ENCODE measurements around the gene PRRX2.

Gene PRRX2

DNA sequence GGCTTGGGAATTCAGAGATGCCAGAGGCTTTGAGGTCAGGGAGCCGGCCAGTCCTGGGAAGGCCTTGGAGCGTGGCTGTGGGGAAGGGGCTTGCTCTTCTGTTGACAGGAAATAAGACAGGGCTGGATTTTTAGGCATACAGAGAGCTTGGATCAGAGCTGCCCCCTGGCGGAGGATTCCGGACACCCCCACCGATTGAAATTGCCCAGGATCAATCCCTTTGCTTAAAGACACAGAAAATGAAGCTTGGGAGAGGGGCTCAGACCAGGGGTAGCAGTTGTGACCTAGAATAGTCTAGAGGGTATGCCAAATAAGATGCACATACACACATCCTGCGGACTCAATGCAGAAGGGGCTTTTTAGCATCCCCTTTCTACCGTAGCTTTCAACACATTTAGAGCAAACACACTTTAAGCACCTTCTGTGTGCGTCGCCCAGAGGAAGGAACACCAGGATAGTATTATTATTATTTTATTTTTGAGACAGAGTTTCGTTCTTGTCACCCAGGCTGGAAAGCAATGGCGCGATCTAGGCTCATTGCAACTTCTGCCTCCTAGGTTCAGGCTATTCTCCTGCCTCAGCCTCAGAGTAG, 41.2 kb upstream of the PRRX2 start:
- no peak overlapping the region for H2BK15ac ChIP-seq (replicated peaks; ENCODE audit: low read depth)

GRCh38 chr9:129624947-129625346, 40.5 kb upstream of the PRRX2 start:
- Histone ChIP-seq H2BK5ac (ENCODE audit: low read length) (no peak overlapping the region), H3K27ac (ENCODE audit: low read depth, low read length) (no peak overlapping the region), H4K8ac (ENCODE audit: low read depth, low read length) (no peak overlapping the region), H3K56ac (ENCODE audit: low read length) (no peak overlapping the region), H3K27me3 (ENCODE audit: insufficient read depth, low read length, poor library complexity) (peaks cover 5% of the 10 kb centered on the region), H2BK15ac (replicated peaks; ENCODE audit: low read depth) (no peak overlapping the region), H3K79me1 (ENCODE audit: low read length) (peaks cover 17% of the 10 kb centered on the region), H3K4me1 (ENCODE audit: control insufficient read depth, low read depth, low read length) (peaks cover 6% of the 10 kb centered on the region), H2AK5ac (ENCODE audit: low read length) (no peak overlapping the region), H4K5ac (ENCODE audit: low read length) (no peak overlapping the region), H3K4me3 (ENCODE audit: low read length) (no peak overlapping the region), H3K4me2 (ENCODE audit: low read length) (no peak overlapping the region), H3K18ac (ENCODE audit: low read length) (no peak overlapping the region), H3K9ac (ENCODE audit: low read length) (no peak overlapping the region), H3K23ac (ENCODE audit: low read length) (no peak overlapping the region), H3K36me3 (ENCODE audit: control insufficient read depth, insufficient read depth, low read length) (no peaks in the 10 kb centered on the region), H3K79me2 (ENCODE audit: control insufficient read depth, insufficient read depth, low read length) (peaks cover 39% of the 10 kb centered on the region), H2BK120ac (ENCODE audit: low read depth, low read length) (no peak overlapping the region), H3K4ac (ENCODE audit: low read depth, low read length) (no peak overlapping the region)
- DNase-seq, result no peak
- WGBS (ENCODE audit: extremely low coverage, insufficient coverage, low lambda C conversion rate), result no CpG with 5 or more reads among the region's 9 CpGs

More for the DNA sequence above, 41.2 kb upstream of the PRRX2 start:
- H3K18ac ChIP-seq (ENCODE audit: low read length), result no peak overlapping the region
- no peak overlapping the region for H4K5ac ChIP-seq (ENCODE audit: low read length)
- peaks cover 6% of the 10 kb centered on the region for H3K4me1 ChIP-seq (ENCODE audit: control insufficient read depth, low read depth, low read length)
- peaks cover 15% of the 10 kb centered on the region for H3K79me1 ChIP-seq (ENCODE audit: low read length)
- no peak overlapping the region for H4K8ac ChIP-seq (ENCODE audit: low read depth, low read length)
- H3K4ac ChIP-seq (ENCODE audit: low read depth, low read length), result no peak overlapping the region
- no peak overlapping the region for H2BK5ac ChIP-seq (ENCODE audit: low read length)
- H3K56ac ChIP-seq (ENCODE audit: low read length), result no peak overlapping the region
- DNase-seq, result peak; percentile 84
- no peak overlapping the region for H3K27ac ChIP-seq (ENCODE audit: low read depth, low read length)
- H3K36me3 ChIP-seq (ENCODE audit: control insufficient read depth, insufficient read depth, low read length), result no peaks in the 10 kb centered on the region
- no peak overlapping the region for H3K23ac ChIP-seq (ENCODE audit: low read length)
- no CpG with 5 or more reads among the region's 12 CpGs for WGBS (ENCODE audit: extremely low coverage, insufficient coverage, low lambda C conversion rate)
- H3K27me3 ChIP-seq (ENCODE audit: insufficient read depth, low read length, poor library complexity), result peaks cover 5% of the 10 kb centered on the region
- no peak overlapping the region for H2AK5ac ChIP-seq (ENCODE audit: low read length)
- H3K79me2 ChIP-seq (ENCODE audit: control insufficient read depth, insufficient read depth, low read length), result peaks cover 32% of the 10 kb centered on the region
- H3K4me3 ChIP-seq (ENCODE audit: low read length), result no peak overlapping the region
- H2BK120ac ChIP-seq (ENCODE audit: low read depth, low read length), result no peak overlapping the region
- H3K4me2 ChIP-seq (ENCODE audit: low read length), result no peak overlapping the region
- no peak overlapping the region for H3K9ac ChIP-seq (ENCODE audit: low read length)

- Histone ChIP-seq H3K9ac (ENCODE audit: low read length) (peak within 1 kb of the TSS; percentile 95), H4K8ac (ENCODE audit: low read depth, low read length) (no peak within 1 kb of the TSS), H3K79me1 (ENCODE audit: low read length) (peaks cover 25% of the 10 kb centered on the region), H3K23ac (ENCODE audit: low read length) (peak within 1 kb of the TSS; percentile 29), H3K36me3 (ENCODE audit: control insufficient read depth, insufficient read depth, low read length) (no peaks in the 10 kb centered on the region), H2BK120ac (ENCODE audit: low read depth, low read length) (no peak within 1 kb of the TSS), H3K4me2 (ENCODE audit: low read length) (peak within 1 kb of the TSS; percentile 66), H2BK15ac (replicated peaks; ENCODE audit: low read depth) (no peak within 1 kb of the TSS), H3K27me3 (ENCODE audit: insufficient read depth, low read length, poor library complexity) (no peaks in the 10 kb centered on the region), H3K4me3 (ENCODE audit: low read length) (peak within 1 kb of the TSS; percentile 84), H3K27ac (ENCODE audit: low read depth, low read length) (peak within 1 kb of the TSS; percentile 6), H3K4me1 (ENCODE audit: control insufficient read depth, low read depth, low read length) (peaks cover 11% of the 10 kb centered on the region), H3K56ac (ENCODE audit: low read length) (peak within 1 kb of the TSS; percentile 95), H2BK5ac (ENCODE audit: low read length) (peak within 1 kb of the TSS; percentile 90), H3K79me2 (ENCODE audit: control insufficient read depth, insufficient read depth, low read length) (peaks cover 51% of the 10 kb centered on the region), H4K5ac (ENCODE audit: low read length) (no peak within 1 kb of the TSS), H3K18ac (ENCODE audit: low read length) (peak within 1 kb of the TSS; percentile 83), H3K4ac (ENCODE audit: low read depth, low read length) (no peak within 1 kb of the TSS), H2AK5ac (ENCODE audit: low read length) (peak within 1 kb of the TSS; percentile 6)
- peak; percentile 85 for DNase-seq
- WGBS (ENCODE audit: extremely low coverage, insufficient coverage, low lambda C conversion rate), result no CpG with 5 or more reads among the region's 55 CpGs
Observed at GRCh38 chr9:129626079-129626624, 39.3 kb upstream of the PRRX2 start, which contains the start of gene NTMT1. Gene NTMT1 (plus strand): TSS chr9:129626163. CDS start chr9:129632704, 6,541 bp downstream.

GRCh38 chr9:129626625-129627284, 38.7 kb upstream of the PRRX2 start:
- Histone ChIP-seq H3K27ac (ENCODE audit: low read depth, low read length) (peak overlapping the region; percentile 6), H3K56ac (ENCODE audit: low read length) (peak overlapping the region; percentile 95), H4K8ac (ENCODE audit: low read depth, low read length) (no peak overlapping the region), H2AK5ac (ENCODE audit: low read length) (peak overlapping the region; percentile 6), H3K4ac (ENCODE audit: low read depth, low read length) (no peak overlapping the region), H3K79me1 (ENCODE audit: low read length) (peaks cover 26% of the 10 kb centered on the region), H3K27me3 (ENCODE audit: insufficient read depth, low read length, poor library complexity) (no peaks in the 10 kb centered on the region), H3K36me3 (ENCODE audit: control insufficient read depth, insufficient read depth, low read length) (no peaks in the 10 kb centered on the region), H3K4me1 (ENCODE audit: control insufficient read depth, low read depth, low read length) (peaks cover 11% of the 10 kb centered on the region), H3K4me3 (ENCODE audit: low read length) (peak overlapping the region; percentile 84), H3K9ac (ENCODE audit: low read length) (peak overlapping the region; percentile 95), H3K18ac (ENCODE audit: low read length) (peak overlapping the region; percentile 83), H3K23ac (ENCODE audit: low read length) (no peak overlapping the region), H3K79me2 (ENCODE audit: control insufficient read depth, insufficient read depth, low read length) (peaks cover 57% of the 10 kb centered on the region), H4K5ac (ENCODE audit: low read length) (no peak overlapping the region), H2BK120ac (ENCODE audit: low read depth, low read length) (no peak overlapping the region), H2BK5ac (ENCODE audit: low read length) (no peak overlapping the region), H2BK15ac (replicated peaks; ENCODE audit: low read depth) (no peak overlapping the region), H3K4me2 (ENCODE audit: low read length) (peak overlapping the region; percentile 66)
- DNase-seq, result peak; percentile 77
- no CpG with 5 or more reads among the region's 20 CpGs for WGBS (ENCODE audit: extremely low coverage, insufficient coverage, low lambda C conversion rate)

DNA sequence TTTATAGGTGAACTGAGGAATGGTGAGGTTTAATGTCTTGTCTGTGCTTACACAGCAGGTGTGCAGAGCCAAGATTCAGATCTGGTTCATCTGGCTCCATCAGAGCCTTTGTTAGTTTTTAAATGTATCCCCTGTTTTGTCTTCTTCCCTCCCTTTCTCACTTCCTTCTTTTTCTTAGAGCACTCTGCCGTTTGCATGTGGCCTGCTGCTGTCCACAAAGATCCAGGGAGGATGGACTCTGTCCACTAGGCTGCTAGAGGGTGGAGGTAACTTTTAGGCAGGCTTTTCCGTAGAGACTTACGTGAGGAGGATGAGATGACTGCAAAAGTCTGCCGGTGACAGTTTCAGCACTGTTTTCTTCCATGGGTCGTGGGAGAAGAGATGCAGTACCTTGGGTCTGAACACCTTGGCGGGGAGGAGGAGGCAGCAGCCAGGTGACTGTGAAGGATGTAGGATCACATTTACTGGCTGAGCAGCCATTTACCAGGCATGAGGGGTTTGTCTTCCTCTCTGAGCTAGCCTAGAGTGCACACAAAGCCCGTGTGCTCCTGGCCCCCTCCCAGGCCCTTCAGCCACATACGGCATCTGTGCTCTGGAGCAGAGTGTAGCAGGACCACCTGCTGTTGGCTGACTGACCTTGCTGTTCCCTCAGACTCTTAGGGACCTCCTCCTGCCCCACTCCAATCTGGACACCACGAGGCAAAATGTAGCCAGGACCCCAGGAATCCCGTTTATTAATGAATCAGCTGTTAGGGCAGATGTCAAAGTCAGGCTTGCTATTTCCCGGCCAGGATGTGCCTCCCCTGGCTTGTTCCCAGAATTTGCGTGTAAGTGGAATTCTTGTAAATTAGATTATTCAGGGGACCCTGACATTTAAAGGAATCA, 37.6 kb upstream of the PRRX2 start:
- H3K23ac ChIP-seq (ENCODE audit: low read length), result no peak overlapping the region
- H3K79me1 ChIP-seq (ENCODE audit: low read length), result peaks cover 26% of the 10 kb centered on the region
- no peak overlapping the region for H2BK15ac ChIP-seq (replicated peaks; ENCODE audit: low read depth)
- H3K9ac ChIP-seq (ENCODE audit: low read length), result peak overlapping the region; percentile 95
- H3K36me3 ChIP-seq (ENCODE audit: control insufficient read depth, insufficient read depth, low read length), result no peaks in the 10 kb centered on the region
- H3K4ac ChIP-seq (ENCODE audit: low read depth, low read length), result no peak overlapping the region
- H3K27me3 ChIP-seq (ENCODE audit: insufficient read depth, low read length, poor library complexity), result no peaks in the 10 kb centered on the region
- H3K18ac ChIP-seq (ENCODE audit: low read length), result no peak overlapping the region
- H3K4me3 ChIP-seq (ENCODE audit: low read length), result no peak overlapping the region
- peak overlapping the region; percentile 66 for H3K4me2 ChIP-seq (ENCODE audit: low read length)
- H2AK5ac ChIP-seq (ENCODE audit: low read length), result no peak overlapping the region
- peaks cover 67% of the 10 kb centered on the region for H3K79me2 ChIP-seq (ENCODE audit: control insufficient read depth, insufficient read depth, low read length)
- no peak overlapping the region for H2BK5ac ChIP-seq (ENCODE audit: low read length)
- peak overlapping the region; percentile 6 for H3K27ac ChIP-seq (ENCODE audit: low read depth, low read length)
- H2BK120ac ChIP-seq (ENCODE audit: low read depth, low read length), result no peak overlapping the region
- DNase-seq, result no peak
- H3K56ac ChIP-seq (ENCODE audit: low read length), result peak overlapping the region; percentile 17
- no peak overlapping the region for H4K8ac ChIP-seq (ENCODE audit: low read depth, low read length)
- no CpG with 5 or more reads among the region's 12 CpGs for WGBS (ENCODE audit: extremely low coverage, insufficient coverage, low lambda C conversion rate)
- H3K4me1 ChIP-seq (ENCODE audit: control insufficient read depth, low read depth, low read length), result peaks cover 11% of the 10 kb centered on the region
- H4K5ac ChIP-seq (ENCODE audit: low read length), result no peak overlapping the region

Measured in mesendoderm (in vitro differentiated cells).